NCI-H1092 (cell line): ENCODE data around the gene TRIM43.
"Not testable (repeated sequence)": the region's sequence is repeated elsewhere in the genome, so short reads cannot be mapped to it uniquely, and the experiment has no call there.

Source experiments
- DNase-seq: peaks from one replicate; lab custom pipeline; 2025; lab: John Stamatoyannopoulos, UW

The TRIM43 gene

GRCh38 chr2:95591701-95592100 lies at the start of gene TRIM43:
Gene TRIM43, plus strand, starts transcription at chr2:95592001. Its CDS starts 2,023 bp downstream, at chr2:95594024.
- DNase-seq, result not testable (repeated sequence)

GRCh38 chr2:95551055-95551568 lies 40.7 kb upstream of the TRIM43 start:
- no peak for DNase-seq

GRCh38 chr2:95552911-95553310 lies 38.9 kb upstream of the TRIM43 start:
- DNase-seq, result no peak

- no peak for DNase-seq
Measured at GRCh38 chr2:95569170-95569569, 22.6 kb upstream of the TRIM43 start.

GRCh38 chr2:95573866-95574265 lies 17.9 kb upstream of the TRIM43 start:
- no peak for DNase-seq

- no peak for DNase-seq
Measured at GRCh38 chr2:95574506-95574905, 17.3 kb upstream of the TRIM43 start.

- no peak for DNase-seq
Measured at GRCh38 chr2:95575857-95576256, 15.9 kb upstream of the TRIM43 start.

- DNase-seq, result no peak
Measured at GRCh38 chr2:95578539-95578938, 13.3 kb upstream of the TRIM43 start.

- not testable (repeated sequence) for DNase-seq
Measured at GRCh38 chr2:95583545-95583944, 8.3 kb upstream of the TRIM43 start.

GRCh38 chr2:95584321-95584720 lies 7.5 kb upstream of the TRIM43 start:
- not testable (repeated sequence) for DNase-seq

GRCh38 chr2:95589777-95590536 lies 1.8 kb upstream of the TRIM43 start:
- not testable (repeated sequence) for DNase-seq

GRCh38 chr2:95592973-95593372 lies 1.2 kb downstream of the TRIM43 start:
- DNase-seq, result not testable (repeated sequence)

GRCh38 chr2:95595012-95595411 lies 3.2 kb downstream of the TRIM43 start:
- DNase-seq, result not testable (repeated sequence)

- DNase-seq, result not testable (repeated sequence)
Measured at GRCh38 chr2:95601301-95601700, 9.5 kb downstream of the TRIM43 start.

- not testable (repeated sequence) for DNase-seq
Measured at GRCh38 chr2:95602146-95602545, 10.3 kb downstream of the TRIM43 start.

GRCh38 chr2:95608356-95608755 lies 16.6 kb downstream of the TRIM43 start:
- DNase-seq, result not testable (repeated sequence)

GRCh38 chr2:95609764-95610163 lies 18.0 kb downstream of the TRIM43 start:
- not testable (repeated sequence) for DNase-seq

GRCh38 chr2:95613048-95613447 lies 21.2 kb downstream of the TRIM43 start:
- DNase-seq, result not testable (repeated sequence)

GRCh38 chr2:95622728-95623127 lies 30.9 kb downstream of the TRIM43 start:
- not testable (repeated sequence) for DNase-seq

GRCh38 chr2:95630987-95631386 lies 39.2 kb downstream of the TRIM43 start:
- not testable (repeated sequence) for DNase-seq

- not testable (repeated sequence) for DNase-seq
Measured at GRCh38 chr2:95633626-95634259, 41.9 kb downstream of the TRIM43 start.

- not testable (repeated sequence) for DNase-seq
Measured at GRCh38 chr2:95640515-95641288, 48.9 kb downstream of the TRIM43 start.

GRCh38 chr2:95641289-95641575 lies 49.4 kb downstream of the TRIM43 start:
- not testable (repeated sequence) for DNase-seq
